Liver (tissue), 9 donors: ENCODE results near the gene XCR1. TPM values are rescaled to one million over a fixed set of nuclear protein-coding genes. Genes with fewer than 3 reads are reported as not detected.

ENCODE experiments used
- DNase-seq: peaks from one replicate; pipeline ENCODE4 v3.0.0-alpha.2; 2017; ENCODE audit warnings: low spot score
- H3K27ac ChIP-seq, 2 donors: one replicate each; pipeline ENCODE4 v1.7.0; 2013; ENCODE audit warnings: inconsistent platforms in 2 of 2, low read length in 2 of 2, control low read depth in 1 of 2, low read depth in 1 of 2, mild to moderate bottlenecking in 1 of 2
- H3K27me3 ChIP-seq, 4 donors: one replicate each; pipeline versions ENCODE4 v1.6.1 to v1.7.0; 2013; ENCODE audit warnings: low read length in 3 of 4, inconsistent platforms in 1 of 4, mild to moderate bottlenecking in 1 of 4, moderate library complexity in 1 of 4; ENCODE audit not compliant: control insufficient read depth in 4 of 4, insufficient read depth in 4 of 4
- H3K36me3 ChIP-seq, 4 donors: one replicate each; pipeline versions ENCODE4 v1.6.1 to v1.7.0; 2013; ENCODE audit warnings: low read length in 3 of 4, mild to moderate bottlenecking in 3 of 4, low read depth in 1 of 4, moderate library complexity in 1 of 4; ENCODE audit not compliant: control insufficient read depth in 4 of 4, insufficient read depth in 3 of 4
- H3K4me1 ChIP-seq, 4 donors: one replicate each; pipeline versions ENCODE4 v1.6.1 to v1.7.0; 2013; ENCODE audit warnings: low read length in 3 of 4, mild to moderate bottlenecking in 3 of 4, moderate library complexity in 1 of 4; ENCODE audit not compliant: control insufficient read depth in 4 of 4, insufficient read depth in 4 of 4
- H3K4me3 ChIP-seq, 3 donors: one replicate each; pipeline versions ENCODE4 v1.6.1 to v1.7.0; 2013; ENCODE audit warnings: low read length in 3 of 3, control low read depth in 1 of 3, low read depth in 1 of 3, mild to moderate bottlenecking in 1 of 3
- H3K9ac ChIP-seq, 2 donors: one replicate each; pipeline ENCODE4 v1.7.0; 2013; ENCODE audit warnings: low read length in 2 of 2, mild to moderate bottlenecking in 2 of 2, moderate library complexity in 2 of 2, control low read depth in 1 of 2, low read depth in 1 of 2
- H3K9me3 ChIP-seq, 4 donors: one replicate each; pipeline versions ENCODE4 v1.6.1 to v1.7.0; 2013; ENCODE audit warnings: low read length in 3 of 4; ENCODE audit not compliant: control insufficient read depth in 4 of 4
- EGR1 ChIP-seq, 2 donors: IDR thresholded peaks; 2 replicates each; pipeline ENCODE4 v1.6.1; 2016 to 2018; ENCODE audit warnings: antibody characterized with exemption in 2 of 2, low read depth in 2 of 2
- FOXA1 ChIP-seq: IDR thresholded peaks from 2 replicates; pipeline ENCODE4 v1.6.1; 2016; ENCODE audit warnings: antibody characterized with exemption
- FOXA2 ChIP-seq: IDR thresholded peaks from 2 replicates; pipeline ENCODE4 v1.6.1; 2016; ENCODE audit warnings: antibody characterized with exemption
- GABPA ChIP-seq, 2 donors: IDR thresholded peaks in 1 of 2; conservative IDR thresholded peaks in 1 of 2; 2 replicates each; pipeline ENCODE4 v1.6.1; 2016; ENCODE audit warnings: antibody characterized with exemption in 2 of 2, mild to moderate bottlenecking in 1 of 2, moderate library complexity in 1 of 2
- HNF4A ChIP-seq, 2 donors: conservative IDR thresholded peaks; 2 replicates each; pipeline ENCODE4 v1.6.1; 2016; ENCODE audit warnings: antibody characterized with exemption in 2 of 2, mild to moderate bottlenecking in 2 of 2
- HNF4G ChIP-seq: IDR thresholded peaks from 2 replicates; pipeline ENCODE4 v1.6.1; 2016; ENCODE audit warnings: antibody characterized with exemption
- JUND ChIP-seq, 2 donors: IDR thresholded peaks; 2 replicates each; pipeline ENCODE4 v1.6.1; 2016; ENCODE audit warnings: antibody characterized with exemption in 2 of 2
- MAX ChIP-seq: IDR thresholded peaks from 2 replicates; pipeline ENCODE4 v1.6.1; 2016; ENCODE audit warnings: antibody characterized with exemption
- NR2F2 ChIP-seq: IDR thresholded peaks from 2 replicates; pipeline ENCODE4 v1.6.1; 2016; ENCODE audit warnings: antibody characterized with exemption
- RXRA ChIP-seq, 2 donors: IDR thresholded peaks; 2 replicates each; pipeline ENCODE4 v1.6.1; 2017 to 2018; ENCODE audit warnings: antibody characterized with exemption in 2 of 2, mild to moderate bottlenecking in 1 of 2
- SP1 ChIP-seq: IDR thresholded peaks from 2 replicates; pipeline ENCODE4 v1.6.1; 2018; ENCODE audit warnings: antibody characterized with exemption, mild to moderate bottlenecking
- TAF1 ChIP-seq: conservative IDR thresholded peaks from 2 replicates; pipeline ENCODE4 v1.6.1; 2016; ENCODE audit warnings: antibody characterized with exemption, mild to moderate bottlenecking
- YY1 ChIP-seq: IDR thresholded peaks from 2 replicates; pipeline ENCODE4 v1.6.1; 2016; ENCODE audit warnings: antibody characterized with exemption, mild to moderate bottlenecking
- ZBTB33 ChIP-seq: IDR thresholded peaks from 2 replicates; pipeline ENCODE4 v1.6.1; 2016; ENCODE audit warnings: antibody characterized with exemption
- WGBS: extraction: QIAGEN DNeasy Blood & Tissue Kit; methylation state at CpG from one replicate; pipeline ENCODE4 v1.1.7; 2013; 5-methylcytosine and 5-hydroxymethylcytosine counted together
- polyA plus RNA-seq, 2 donors: library from polyadenylated mRNA; stranded (reverse) in 1 of 2; unstranded in 1 of 2; fragments of 200-250 nt in 1 of 2; fragments of >200 nt in 1 of 2; fragmentation: Nextera tagmentation in 1 of 2; extraction: Ambion mirVana in 1 of 2; gene quantifications; one replicate each; pipeline versions ENCODE4 v1.2.1 to v1.2.3, GENCODE V29; 2013 to 2015
- total RNA-seq, 2 donors: library from RNA; depleted of rRNA; stranded (reverse); fragments of >200 nt; gene quantifications; one replicate each; pipeline ENCODE4 v1.2.3, GENCODE V29; 2014
- TF ChIP-seq, protein P1 (sequence below): IDR thresholded peaks from 2 replicates; pipeline ENCODE4 v1.6.1; 2016; ENCODE audit warnings: antibody characterized with exemption
- TF ChIP-seq, protein P2 (sequence below): IDR thresholded peaks from 2 replicates; pipeline ENCODE4 v1.6.1; 2016; ENCODE audit warnings: antibody characterized with exemption, mild to moderate bottlenecking
- donor health status: healthy.
- donor health status: healthy.
- donor health status: healthy.
- donor health status: healthy.
- donor health status: healthy.

Gene XCR1
- total and polyA plus RNA-seq, 4 donors: under 0.01 to 0.08 (median 0.03) TPM; not detected in 1

GRCh38 chr3:45968149-45968548 lies 59.1 kb downstream of the XCR1 start:
- no peak for TF ChIP-seq RXRA (IDR thresholded peaks at IDR 0.05)
- no peak for TF ChIP-seq TAF1
- TF ChIP-seq MAX: no peak
- no peak for TF ChIP-seq EGR1 (IDR thresholded peaks at IDR 0.05; ENCODE audit: low read depth in 2 of 2)
- no peak for TF ChIP-seq HNF4G
- Histone ChIP-seq H3K27ac (no peak overlapping the region), H3K9me3 (no peaks in the 10 kb centered on the region), H3K4me1 (no peaks in the 10 kb centered on the region), H3K36me3 (peaks cover 10 to 82% (median 55%) of the 10 kb centered on the region in 4 donors), H3K4me3 (no peak overlapping the region), H3K9ac (no peak overlapping the region), H3K27me3 (no peaks in the 10 kb centered on the region)
- 95% methylated on average over 9 of the region's 9 CpGs for WGBS
- no peak for DNase-seq

GRCh38 chr3:45967724-45968123 lies 59.6 kb downstream of the XCR1 start:
- no peak overlapping the region for H3K9ac ChIP-seq
- peaks cover 10 to 84% (median 57%) of the 10 kb centered on the region in 4 donors for H3K36me3 ChIP-seq
- no peak overlapping the region for H3K27ac ChIP-seq
- TF ChIP-seq SP1: no peak
- TF ChIP-seq FOXA2: no peak
- no peak for TF ChIP-seq HNF4A (conservative IDR thresholded peaks at IDR 0.05)
- no peak for TF ChIP-seq RXRA (IDR thresholded peaks at IDR 0.05)
- TF ChIP-seq, protein P1, sequence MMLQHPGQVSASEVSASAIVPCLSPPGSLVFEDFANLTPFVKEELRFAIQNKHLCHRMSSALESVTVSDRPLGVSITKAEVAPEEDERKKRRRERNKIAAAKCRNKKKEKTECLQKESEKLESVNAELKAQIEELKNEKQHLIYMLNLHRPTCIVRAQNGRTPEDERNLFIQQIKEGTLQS: no peak
- no peak for TF ChIP-seq TAF1
- TF ChIP-seq JUND (IDR thresholded peaks at IDR 0.05): no peak
- TF ChIP-seq MAX: no peak
- TF ChIP-seq NR2F2: no peak
- TF ChIP-seq, protein P2, sequence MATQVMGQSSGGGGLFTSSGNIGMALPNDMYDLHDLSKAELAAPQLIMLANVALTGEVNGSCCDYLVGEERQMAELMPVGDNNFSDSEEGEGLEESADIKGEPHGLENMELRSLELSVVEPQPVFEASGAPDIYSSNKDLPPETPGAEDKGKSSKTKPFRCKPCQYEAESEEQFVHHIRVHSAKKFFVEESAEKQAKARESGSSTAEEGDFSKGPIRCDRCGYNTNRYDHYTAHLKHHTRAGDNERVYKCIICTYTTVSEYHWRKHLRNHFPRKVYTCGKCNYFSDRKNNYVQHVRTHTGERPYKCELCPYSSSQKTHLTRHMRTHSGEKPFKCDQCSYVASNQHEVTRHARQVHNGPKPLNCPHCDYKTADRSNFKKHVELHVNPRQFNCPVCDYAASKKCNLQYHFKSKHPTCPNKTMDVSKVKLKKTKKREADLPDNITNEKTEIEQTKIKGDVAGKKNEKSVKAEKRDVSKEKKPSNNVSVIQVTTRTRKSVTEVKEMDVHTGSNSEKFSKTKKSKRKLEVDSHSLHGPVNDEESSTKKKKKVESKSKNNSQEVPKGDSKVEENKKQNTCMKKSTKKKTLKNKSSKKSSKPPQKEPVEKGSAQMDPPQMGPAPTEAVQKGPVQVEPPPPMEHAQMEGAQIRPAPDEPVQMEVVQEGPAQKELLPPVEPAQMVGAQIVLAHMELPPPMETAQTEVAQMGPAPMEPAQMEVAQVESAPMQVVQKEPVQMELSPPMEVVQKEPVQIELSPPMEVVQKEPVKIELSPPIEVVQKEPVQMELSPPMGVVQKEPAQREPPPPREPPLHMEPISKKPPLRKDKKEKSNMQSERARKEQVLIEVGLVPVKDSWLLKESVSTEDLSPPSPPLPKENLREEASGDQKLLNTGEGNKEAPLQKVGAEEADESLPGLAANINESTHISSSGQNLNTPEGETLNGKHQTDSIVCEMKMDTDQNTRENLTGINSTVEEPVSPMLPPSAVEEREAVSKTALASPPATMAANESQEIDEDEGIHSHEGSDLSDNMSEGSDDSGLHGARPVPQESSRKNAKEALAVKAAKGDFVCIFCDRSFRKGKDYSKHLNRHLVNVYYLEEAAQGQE: no peak
- no peak for TF ChIP-seq GABPA (IDR thresholded peaks at IDR 0.05 in 1 of 2, conservative IDR thresholded peaks at IDR 0.05 in 1 of 2)
- no peak for TF ChIP-seq HNF4G
- TF ChIP-seq EGR1 (IDR thresholded peaks at IDR 0.05; ENCODE audit: low read depth in 2 of 2): no peak
- no peak for TF ChIP-seq YY1
- TF ChIP-seq FOXA1: no peak
- TF ChIP-seq ZBTB33: no peak
- no peaks in the 10 kb centered on the region for H3K27me3 ChIP-seq
- no peak overlapping the region for H3K4me3 ChIP-seq
- H3K4me1 ChIP-seq: no peaks in the 10 kb centered on the region
- 90% methylated on average over 8 of the region's 8 CpGs for WGBS
- DNase-seq: no peak
- H3K9me3 ChIP-seq: no peaks in the 10 kb centered on the region

Other genes with a start within 250 kb of the XCR1 start
- gene SLC6A20, start 230.9 kb downstream of the XCR1 start, total RNA-seq: under 1 TPM in 1 of 2 donors, not detected in 1; 0.08 TPM
- under 1 TPM; 0.10 to 0.16 TPM for gene SLC6A20, start 230.9 kb downstream of the XCR1 start, polyA plus RNA-seq
- 10 to 100 TPM in 1 of 2 donors, 1 to 10 TPM in 1; 5.2 to 11.8 TPM for gene LZTFL1, start 185.4 kb downstream of the XCR1 start, total RNA-seq
- gene LZTFL1, start 185.4 kb downstream of the XCR1 start, polyA plus RNA-seq: 1 to 10 TPM; 3.4 to 6.2 TPM
- gene CCR9, start 140.9 kb downstream of the XCR1 start, total RNA-seq: under 1 TPM in 1 of 2 donors, not detected in 1; 0.28 TPM
- gene CCR9, start 140.9 kb downstream of the XCR1 start, polyA plus RNA-seq: not detected
- gene CXCR6, start 84.0 kb downstream of the XCR1 start, total RNA-seq: 1 to 10 TPM in 1 of 2 donors, under 1 TPM in 1; 0.75 to 2.9 TPM
- 1 to 10 TPM in 1 of 2 donors, under 1 TPM in 1; 0.60 to 1.2 TPM for gene CXCR6, start 84.0 kb downstream of the XCR1 start, polyA plus RNA-seq
- gene FYCO1, start 31.7 kb downstream of the XCR1 start, total RNA-seq: 10 to 100 TPM; 11.9 to 17.1 TPM
- 1 to 10 TPM; 3.0 to 8.5 TPM for gene FYCO1, start 31.7 kb downstream of the XCR1 start, polyA plus RNA-seq
- gene CCR1, start 180.8 kb upstream of the XCR1 start, total RNA-seq: 10 to 100 TPM in 1 of 2 donors, 1 to 10 TPM in 1; 5.9 to 10.7 TPM
- 1 to 10 TPM; 1.4 to 4.4 TPM for gene CCR1, start 180.8 kb upstream of the XCR1 start, polyA plus RNA-seq
- under 1 TPM in 1 of 2 donors, not detected in 1; 0.05 TPM for gene CCR3, start 215.0 kb upstream of the XCR1 start, total RNA-seq
- gene CCR3, start 215.0 kb upstream of the XCR1 start, polyA plus RNA-seq: under 1 TPM in 1 of 2 donors, not detected in 1; 0.13 TPM